SK-MEL-5 (cell line): ENCODE results near the gene COX7B2. TPM values are rescaled to one million over a fixed set of nuclear protein-coding genes. Genes with fewer than 3 reads are reported as not detected.

Experiments used
- DNase-seq: peaks from one replicate; pipeline ENCODE4 v3.0.0-alpha.2; 2016; ENCODE audit warnings: low read depth, low spot score
- in situ Hi-C: cut with HindIII; loops from 2 replicates; pipeline ENCODE4 v1.10.0; 2016; ENCODE audit warnings: low sequenced_read_pairs, high pct_unique_total_duplicates, low pct_unique_long_range_greater_than_20kb
- total RNA-seq: library from RNA; depleted of rRNA; stranded (reverse); fragments of >200 nt; shearing (Covaris generic); gene quantifications from 2 replicates; pipeline ENCODE4 v1.2.3, GENCODE V29; 2014

The COX7B2 gene
- total RNA-seq, 1 experiment from 2014 or later = 0.45 TPM

DNA sequence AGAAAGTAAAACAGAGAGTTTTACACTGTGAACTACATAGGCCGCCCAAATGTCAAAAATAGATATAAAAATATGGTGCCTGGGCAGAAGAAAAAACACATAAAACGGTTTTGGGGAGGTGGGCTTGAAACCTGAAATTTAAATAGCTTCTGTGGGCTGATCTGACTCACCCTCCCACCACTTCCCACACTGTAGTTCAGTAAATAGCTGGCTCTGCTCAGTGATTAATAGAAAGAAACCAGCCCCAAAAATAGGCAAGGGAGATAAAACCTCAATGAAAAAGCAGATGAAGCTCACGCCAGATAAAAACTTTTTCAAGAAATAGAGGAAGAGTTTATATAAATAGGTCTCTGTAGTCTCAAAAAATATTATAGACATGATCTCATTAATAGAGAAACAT, 13.2 kb upstream of the COX7B2 start:
- in situ Hi-C loops = no loop called here

DNA sequence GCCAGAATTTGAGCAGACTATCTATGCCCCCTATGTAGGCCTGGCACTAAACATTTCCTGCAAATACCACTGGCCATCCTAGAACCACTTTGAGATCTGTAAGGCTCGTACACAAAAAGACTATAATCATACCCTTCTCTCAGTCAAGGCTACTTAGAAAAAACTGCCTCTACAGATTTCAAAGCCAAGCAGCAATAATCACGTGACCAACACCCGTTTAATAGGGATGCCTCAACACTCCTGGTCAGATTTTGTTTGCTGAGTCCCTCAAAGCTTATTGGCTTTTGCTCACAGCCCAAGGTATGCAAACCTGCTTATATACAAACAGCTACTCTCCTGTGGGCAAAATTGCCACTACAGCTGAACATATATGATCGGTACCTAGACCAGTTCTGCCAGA, 897 bp downstream of the COX7B2 start:
- in situ Hi-C loops = no loop called here
- DNase-seq = no peak

More for the DNA sequence above, 13.2 kb upstream of the COX7B2 start:
- no peak for DNase-seq

DNA sequence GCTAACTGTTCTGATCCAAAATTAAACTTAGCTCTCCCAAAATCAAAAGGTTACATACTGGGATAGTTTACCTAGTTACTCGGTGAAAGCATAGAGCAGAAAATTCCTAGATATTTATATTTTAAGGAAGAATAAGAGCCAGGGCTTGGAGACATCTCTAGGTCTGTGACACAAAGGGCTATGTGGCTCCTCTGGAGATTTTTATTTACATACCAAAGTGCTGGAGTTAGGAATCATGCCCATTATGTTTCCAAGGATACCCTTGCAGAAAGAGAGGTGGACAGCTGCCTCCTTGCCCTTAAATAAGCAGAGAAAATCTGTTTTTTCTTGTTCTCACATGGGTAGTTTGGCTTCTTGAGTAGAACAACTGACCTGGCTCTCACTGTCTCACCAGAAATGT, 9.0 kb downstream of the COX7B2 start:
- in situ Hi-C loops = no loop called here
- DNase-seq = no peak

- DNase-seq = no peak
- in situ Hi-C loops = no loop called here
These were observed 14.2 kb downstream of the COX7B2 start for GRCh38 chr4:46894826-46895225.

GRCh38 chr4:46890056-46890455, 19.0 kb downstream of the COX7B2 start:
- no peak for DNase-seq
- in situ Hi-C loops = no loop called here

DNA sequence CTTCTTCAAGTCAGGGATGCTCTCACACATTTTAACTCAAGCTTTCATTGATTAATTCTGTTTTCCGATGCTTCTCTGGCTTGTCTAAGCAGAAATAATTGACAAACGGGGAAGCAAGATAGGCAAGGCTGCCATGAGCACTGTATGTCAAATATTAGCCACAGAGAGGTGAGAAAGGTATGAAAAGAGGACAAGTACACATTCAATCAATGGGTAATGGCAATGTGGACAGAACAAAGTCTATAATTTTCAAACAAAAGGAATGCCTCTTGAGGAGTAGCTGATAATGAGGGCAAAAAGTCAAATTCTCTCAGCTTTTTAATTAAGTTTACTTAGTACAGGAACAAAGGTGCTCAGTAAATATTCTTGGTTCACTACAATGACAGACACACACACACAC, 19.6 kb downstream of the COX7B2 start:
- DNase-seq = no peak
- in situ Hi-C loops = no loop called here

DNA sequence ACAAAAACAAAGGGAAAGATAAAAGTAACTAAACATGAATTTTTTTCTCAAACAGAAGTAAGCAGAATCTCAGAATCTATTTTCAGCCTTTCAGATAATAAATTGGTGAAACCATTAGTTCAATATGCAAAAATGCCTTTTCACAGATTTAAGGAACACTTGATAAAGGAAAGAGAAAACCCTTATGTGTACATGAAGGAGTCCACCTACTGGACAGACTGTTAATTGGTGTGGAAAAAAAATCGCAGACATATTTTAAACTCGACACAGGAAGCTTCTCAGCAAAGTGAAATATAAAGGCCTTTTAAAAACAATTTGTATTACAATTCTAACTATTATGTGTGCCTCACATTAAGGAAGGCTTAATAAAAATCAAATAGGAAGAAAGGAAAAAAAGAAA, 22.3 kb downstream of the COX7B2 start:
- in situ Hi-C loops = no loop called here
- peak; percentile 47 for DNase-seq

DNA sequence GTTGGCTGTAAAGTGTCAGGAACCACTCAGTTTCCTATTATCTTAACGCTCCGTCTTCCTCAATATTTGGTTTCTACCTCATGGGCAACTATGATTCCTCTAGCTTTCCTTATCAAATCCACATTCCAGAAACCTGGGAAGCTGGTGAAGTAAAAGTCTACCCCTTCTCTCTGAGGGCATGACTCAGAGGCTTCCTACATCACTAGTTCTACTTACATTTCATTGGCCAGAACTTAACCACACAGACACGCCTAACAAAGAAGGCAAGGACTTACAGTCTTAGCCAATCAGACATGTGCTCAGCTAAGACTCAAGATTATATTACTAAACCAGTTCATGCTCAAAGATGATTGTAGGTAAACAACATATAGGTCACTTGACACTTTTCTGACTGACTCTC, 30.4 kb downstream of the COX7B2 start:
- in situ Hi-C loops = no loop called here

DNA sequence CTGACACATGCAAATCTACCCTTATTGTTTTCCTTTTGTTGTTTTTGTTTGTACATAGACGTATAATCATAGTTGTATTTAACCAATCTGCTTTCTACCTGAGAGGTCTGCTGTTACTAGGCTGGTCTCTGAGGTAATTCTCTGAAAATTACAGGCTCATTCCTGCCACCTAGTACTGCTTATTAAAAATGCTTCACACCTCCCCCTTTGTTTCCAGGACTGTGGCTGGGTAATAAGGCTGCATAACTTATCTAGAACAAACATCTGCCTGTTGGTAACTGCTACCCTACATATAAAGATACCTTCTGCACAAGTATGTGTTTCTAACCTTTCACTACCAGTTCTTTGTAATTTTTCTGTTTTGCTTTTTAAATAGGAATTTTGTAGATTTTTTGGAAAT, 34.2 kb downstream of the COX7B2 start:
- no peak for DNase-seq
- in situ Hi-C loops = no loop called here

More for the DNA sequence above, 30.4 kb downstream of the COX7B2 start:
- peak; percentile 8 for DNase-seq

- in situ Hi-C loops = no loop called here
- no peak for DNase-seq
These were observed 38.6 kb downstream of the COX7B2 start for GRCh38 chr4:46870411-46870810.

- DNase-seq = no peak
- in situ Hi-C loops = no loop called here
These were observed 52.7 kb downstream of the COX7B2 start for GRCh38 chr4:46856333-46856732.

GRCh38 chr4:46852800-46853199, 56.2 kb downstream of the COX7B2 start:
- in situ Hi-C loops = no loop called here
- DNase-seq = no peak

- in situ Hi-C loops = no loop called here
- no peak for DNase-seq
These were observed 59.0 kb downstream of the COX7B2 start for GRCh38 chr4:46850026-46850425.

DNA sequence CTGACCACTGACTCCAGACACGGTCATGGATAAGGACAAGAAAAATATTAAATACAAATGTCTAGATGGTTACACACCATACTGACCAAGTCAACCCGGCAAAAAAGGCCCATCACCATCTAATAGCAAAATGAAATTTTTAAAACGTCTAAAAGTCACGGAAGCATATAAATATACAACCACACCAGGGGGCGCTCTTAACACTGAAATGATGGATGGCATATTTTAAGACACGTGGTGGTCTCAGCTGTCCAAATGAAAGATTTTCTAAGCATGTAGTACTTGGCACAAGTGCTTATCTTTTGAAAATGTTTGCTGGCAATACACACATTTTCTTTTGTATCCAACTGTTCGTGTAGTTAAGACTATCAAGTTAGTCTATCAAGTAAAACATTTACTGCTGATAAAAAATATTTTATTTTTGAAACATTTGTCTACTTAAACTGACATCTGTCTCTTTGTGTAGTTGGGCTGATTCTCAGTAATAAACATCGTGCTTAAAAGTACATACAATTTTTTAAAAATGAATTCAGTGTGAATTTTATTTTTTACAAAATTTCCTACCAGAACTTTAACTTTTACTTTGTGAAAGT, 64.6 kb downstream of the COX7B2 start:
- peak; percentile 74 for DNase-seq
- in situ Hi-C loops = no loop called here

DNA sequence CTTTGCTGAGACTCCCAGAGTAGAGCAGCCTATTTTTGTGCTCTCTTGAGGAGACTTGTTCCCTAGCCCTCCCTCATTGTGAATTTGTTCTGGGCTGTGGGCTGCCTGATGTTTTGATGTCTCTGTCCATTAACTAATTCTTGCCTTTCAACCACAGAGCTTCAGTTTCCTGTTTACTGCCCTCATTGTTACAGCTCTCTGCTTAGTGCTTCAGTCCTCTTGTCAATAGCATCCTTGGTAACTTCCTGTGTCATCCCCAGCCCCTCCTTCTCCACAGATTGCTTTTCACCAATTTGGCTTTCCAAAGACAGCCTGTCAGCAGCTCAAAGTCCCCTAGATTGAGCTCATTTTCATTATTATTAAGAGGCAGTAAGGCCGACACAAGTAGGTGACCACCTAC, 69.9 kb downstream of the COX7B2 start:
- DNase-seq = no peak
- in situ Hi-C loops = no loop called here

- in situ Hi-C loops = no loop called here
- DNase-seq = no peak
These were observed 71.4 kb downstream of the COX7B2 start for GRCh38 chr4:46837639-46838038.

DNA sequence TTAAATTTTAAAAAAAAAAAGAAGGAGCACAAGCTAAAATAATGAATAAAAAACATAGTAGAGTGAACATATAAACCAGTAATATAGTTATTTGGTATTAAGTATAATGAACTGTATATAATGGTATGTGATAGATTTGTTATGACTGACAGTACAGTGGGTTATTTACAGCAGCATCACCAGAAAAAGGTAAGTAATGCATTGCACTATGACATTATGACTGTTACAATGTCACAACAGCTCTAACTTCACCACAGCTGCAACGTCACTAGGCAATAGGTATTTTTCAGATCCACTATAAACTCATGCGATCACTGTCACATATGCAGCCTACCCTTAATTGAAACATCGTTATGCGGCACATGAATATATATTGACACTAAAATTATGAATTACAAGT, 72.5 kb downstream of the COX7B2 start:
- in situ Hi-C loops = no loop called here
- DNase-seq = no peak

DNA sequence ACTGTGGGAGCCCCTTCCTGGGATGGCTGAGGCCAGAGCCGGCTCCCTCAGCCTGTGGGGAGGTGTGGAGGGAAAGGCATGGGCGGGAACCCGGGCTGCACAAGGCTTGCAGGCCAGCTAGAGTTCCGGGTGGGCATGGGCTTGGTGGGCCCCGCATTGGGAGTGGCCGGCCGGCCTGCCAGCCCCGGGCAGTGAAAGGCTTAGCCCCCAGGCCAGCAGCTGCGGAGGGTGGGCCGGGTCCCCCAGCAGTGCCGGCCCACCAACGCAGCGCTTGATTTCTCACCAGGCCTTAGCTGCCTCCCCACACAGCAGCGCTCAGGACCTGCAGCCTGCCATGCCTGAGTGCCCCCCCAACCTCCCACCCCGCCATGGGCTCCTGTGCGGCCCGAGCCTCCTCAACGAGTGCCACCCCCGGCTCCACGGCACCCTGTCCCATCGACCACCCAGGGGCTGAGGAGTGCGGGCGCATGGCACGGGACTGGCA, 78.0 kb downstream of the COX7B2 start:
- in situ Hi-C loops = no loop called here
- no peak for DNase-seq

DNA sequence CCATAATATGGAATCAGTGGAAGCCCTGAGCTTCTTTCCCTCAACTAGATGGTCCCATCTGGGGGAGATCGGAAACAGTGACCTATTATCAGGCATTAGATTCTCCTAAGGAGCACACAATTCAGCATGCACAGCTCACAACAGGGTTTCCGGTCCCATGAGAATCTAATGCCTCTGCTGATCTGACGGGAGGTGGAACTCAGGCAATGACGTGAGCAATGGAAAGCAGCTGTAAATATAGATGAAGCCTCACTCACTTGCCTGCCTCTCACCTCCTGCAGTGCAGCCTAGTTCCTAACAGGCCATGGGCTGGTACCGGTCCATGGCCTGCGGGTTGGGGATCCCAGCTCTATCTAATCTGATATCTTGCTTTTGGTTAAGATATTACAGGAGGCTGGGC, 88.9 kb downstream of the COX7B2 start:
- peak; percentile 22 for DNase-seq
- in situ Hi-C loops = no loop called here

- in situ Hi-C loops = no loop called here
- no peak for DNase-seq
These were observed 90.0 kb downstream of the COX7B2 start for GRCh38 chr4:46819095-46819494.
